ENCODE results near the gene DNASE1L3.

DNA sequence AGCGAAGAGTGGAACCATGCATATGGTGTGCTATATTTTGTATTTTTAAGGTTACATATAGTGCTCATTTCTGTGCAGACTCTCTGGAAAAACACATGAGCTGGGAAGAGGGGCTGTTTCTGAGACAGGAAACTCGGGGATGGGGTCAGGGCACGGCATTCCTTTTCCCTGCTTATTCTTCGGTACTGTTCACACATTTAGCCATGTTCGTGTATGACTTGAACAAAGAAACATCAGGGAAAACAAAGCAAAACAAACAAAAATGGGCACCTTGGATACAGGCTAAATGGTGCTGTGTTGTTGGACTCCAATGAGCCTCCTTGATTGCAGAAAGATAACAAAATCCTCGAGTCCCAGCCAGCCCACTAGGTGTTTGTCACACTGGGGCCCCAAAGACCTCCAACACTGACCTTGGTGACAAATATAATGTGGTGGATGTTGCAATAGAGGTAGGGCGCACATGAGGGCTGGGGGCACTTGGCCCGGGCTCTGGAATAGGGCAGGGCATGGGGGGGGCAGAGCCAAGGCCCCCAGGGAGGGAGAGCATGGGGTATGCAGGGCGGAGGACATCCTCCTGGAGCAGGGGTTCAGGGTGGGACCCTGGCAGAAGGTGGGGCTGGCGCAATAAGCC lies 19.3 kb downstream of the DNASE1L3 start:
- TF ChIP-seq POLR2A (IDR thresholded peaks at IDR 0.05) (no peak), EP300 (IDR thresholded peaks at IDR 0.05) (no peak)

All from gastroesophageal sphincter (tissue), 2 donors.